Glomerular visceral epithelial cell (primary cell): ENCODE results near the gene KCTD7.
"Not testable (repeated sequence)": the region's sequence is repeated elsewhere in the genome, so short reads cannot be mapped to it uniquely, and the experiment has no call there.

Experiments used
- DNase-seq: peaks from one replicate; pipeline ENCODE4 v3.0.0-alpha.2; 2016; ENCODE audit errors: extremely low spot score

The KCTD7 gene

GRCh38 chr7:66654275-66655112 is 25.8 kb downstream of the KCTD7 start:
- DNase-seq = peak; percentile 97

- DNase-seq = peak; percentile 50
Observed at GRCh38 chr7:66655113-66655806, 26.6 kb downstream of the KCTD7 start.

GRCh38 chr7:66655826-66656485 is 27.3 kb downstream of the KCTD7 start:
- DNase-seq = peak; percentile 20

GRCh38 chr7:66657798-66658197 is 29.1 kb downstream of the KCTD7 start:
- no peak for DNase-seq

- DNase-seq = no peak
Observed at GRCh38 chr7:66662646-66663264, 34.1 kb downstream of the KCTD7 start.

- DNase-seq = no peak
Observed at GRCh38 chr7:66664590-66665293, 36.1 kb downstream of the KCTD7 start.

GRCh38 chr7:66666313-66666952 is 37.8 kb downstream of the KCTD7 start:
- DNase-seq = no peak

GRCh38 chr7:66667023-66667728 is 38.5 kb downstream of the KCTD7 start:
- DNase-seq = no peak

- DNase-seq = no peak
Observed at GRCh38 chr7:66668112-66668511, 39.4 kb downstream of the KCTD7 start.

- no peak for DNase-seq
Observed at GRCh38 chr7:66668677-66669076, 40.0 kb downstream of the KCTD7 start.

- DNase-seq = no peak
Observed at GRCh38 chr7:66669088-66669487, 40.4 kb downstream of the KCTD7 start.

GRCh38 chr7:66669496-66669895 is 40.8 kb downstream of the KCTD7 start:
- no peak for DNase-seq

- no peak for DNase-seq
Observed at GRCh38 chr7:66671034-66671433, 42.4 kb downstream of the KCTD7 start.

- DNase-seq = not testable (repeated sequence)
Observed at GRCh38 chr7:66671486-66671885, 42.8 kb downstream of the KCTD7 start.

GRCh38 chr7:66672432-66673123 is 43.9 kb downstream of the KCTD7 start:
- DNase-seq = not testable (repeated sequence)

GRCh38 chr7:66673124-66673640 is 44.5 kb downstream of the KCTD7 start:
- DNase-seq = not testable (repeated sequence)

GRCh38 chr7:66679633-66680244 is 51.1 kb downstream of the KCTD7 start:
- no peak for DNase-seq

- peak; percentile 93 for DNase-seq
Observed at GRCh38 chr7:66681491-66682349, 53.0 kb downstream of the KCTD7 start.
